ENCODE data around the gene ZNF778. TPM values are rescaled to one million over a fixed set of nuclear protein-coding genes. Genes with fewer than 3 reads are reported as not detected.

Gene ZNF778
- total and polyA plus RNA-seq, 10 of the 15 experiments (the other 5 are each of a cell fraction or from before 2014, with no cell fraction given) = 0.20 to 9.7 (median 4.1) TPM

DNA sequence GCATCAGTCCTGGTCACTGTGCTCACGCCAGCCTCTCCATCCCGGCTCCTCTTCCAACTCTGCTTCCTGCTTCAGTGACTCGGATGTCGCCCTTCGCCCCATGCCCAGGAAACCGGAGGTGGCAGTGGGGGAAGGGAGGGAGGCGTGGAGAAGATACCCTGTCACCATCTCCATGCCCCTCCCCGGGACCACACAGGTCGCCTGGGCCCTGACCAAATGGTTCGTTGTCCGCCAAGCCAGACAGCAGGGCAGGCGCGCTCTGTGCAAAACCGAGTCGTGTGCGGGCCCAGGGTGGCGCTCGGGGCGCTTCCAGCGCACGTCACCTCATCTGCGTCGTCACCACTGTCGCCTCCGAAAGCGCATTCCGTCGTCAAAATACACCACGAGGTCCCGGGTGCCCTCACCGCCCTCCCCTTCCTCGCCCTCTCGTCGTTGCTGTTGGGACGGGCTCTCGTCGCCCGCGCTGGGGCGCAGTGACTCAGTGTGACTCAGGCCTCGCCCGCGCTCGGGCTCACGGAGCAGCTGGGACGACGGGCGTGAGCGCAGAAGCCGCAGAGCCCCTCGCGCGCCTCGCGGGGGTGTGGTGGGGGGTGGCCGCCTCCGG, 39.2 kb downstream of the ZNF778 start:
- 68% methylated on average over 42 of the region's 57 CpGs for WGBS (ENCODE audit: insufficient coverage, insufficient replicate concordance, low lambda C conversion rate, missing lambda C conversion rate)
- SMC1A ChIA-PET (ENCODE audit: uncharacterized antibody, unreplicated experiment) = no interaction called here
- FAIRE-seq = no peak
- H3K36me3 ChIP-seq (ENCODE audit: control insufficient read depth in 2 of 2, insufficient read depth in 2 of 2, low read length in 1 of 2) = no peaks in the 10 kb centered on the region
- H3K4me2 ChIP-seq (ENCODE audit: control insufficient read depth, insufficient read depth) = no peak overlapping the region
- H3K27ac ChIP-seq (ENCODE audit: control insufficient read depth, insufficient read depth) = no peak overlapping the region
- no peaks in the 10 kb centered on the region for H4K20me1 ChIP-seq (ENCODE audit: control insufficient read depth, insufficient read depth)
- H3K4me3 ChIP-seq = no peak overlapping the region
- no peak for TF ChIP-seq BRCA1 (IDR thresholded peaks at IDR 0.05; ENCODE audit: low read depth, low read length)
- no peak for TF ChIP-seq NR2F1 (conservative IDR thresholded peaks at IDR 0.05)
- TF ChIP-seq, protein P1, sequence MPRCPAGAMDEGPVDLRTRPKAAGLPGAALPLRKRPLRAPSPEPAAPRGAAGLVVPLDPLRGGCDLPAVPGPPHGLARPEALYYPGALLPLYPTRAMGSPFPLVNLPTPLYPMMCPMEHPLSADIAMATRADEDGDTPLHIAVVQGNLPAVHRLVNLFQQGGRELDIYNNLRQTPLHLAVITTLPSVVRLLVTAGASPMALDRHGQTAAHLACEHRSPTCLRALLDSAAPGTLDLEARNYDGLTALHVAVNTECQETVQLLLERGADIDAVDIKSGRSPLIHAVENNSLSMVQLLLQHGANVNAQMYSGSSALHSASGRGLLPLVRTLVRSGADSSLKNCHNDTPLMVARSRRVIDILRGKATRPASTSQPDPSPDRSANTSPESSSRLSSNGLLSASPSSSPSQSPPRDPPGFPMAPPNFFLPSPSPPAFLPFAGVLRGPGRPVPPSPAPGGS (IDR thresholded peaks at IDR 0.05; ENCODE audit: borderline replicate concordance, insufficient read depth, low read depth, low read length, poor library complexity, severe bottlenecking) = peak; percentile 18
- DNase-seq (ENCODE audit: low read depth, low spot score) = no peak
- no TSS peak for BruUV-seq (replicated peaks)
- CTCF ChIA-PET = no interaction called here
- no peak overlapping the region for H2AFZ ChIP-seq (ENCODE audit: control insufficient read depth, low read depth, low read length)
- POLR2A ChIA-PET = no interaction called here
- intact Hi-C loops (cut with micrococcal nuclease; ENCODE audit: unreplicated experiment) = no loop called here
- RAD21 ChIA-PET (ENCODE audit: unreplicated experiment) = no interaction called here
- no peaks in the 10 kb centered on the region; the same call in 2 of the 3 replicates for H3K9me3 ChIP-seq (replicated peaks; ENCODE audit: control insufficient read depth, insufficient read depth, low read length)
- no peak overlapping the region for H3K9ac ChIP-seq (ENCODE audit: control insufficient read depth, insufficient read depth, low read length)
- no peaks in the 10 kb centered on the region for H3K79me2 ChIP-seq (ENCODE audit: control insufficient read depth, insufficient read depth, low read length)
- H3K4me1 ChIP-seq (ENCODE audit: control insufficient read depth, insufficient read depth, low read length) = no peaks in the 10 kb centered on the region
- in situ Hi-C loops (cut with MboI) = no loop called here
- ATAC-seq = no peak
- no peaks in the 10 kb centered on the region; a peak in 2 of 4 replicates for H3K27me3 ChIP-seq (replicated peaks in 1 of 2; ENCODE audit: control insufficient read depth in 2 of 2, insufficient read depth in 2 of 2, low read length in 1 of 2)

GRCh38 chr16:89257281-89257731, 39.8 kb downstream of the ZNF778 start:
- H3K36me3 ChIP-seq (ENCODE audit: control insufficient read depth in 2 of 2, insufficient read depth in 2 of 2, low read length in 1 of 2) = no peaks in the 10 kb centered on the region
- no peaks in the 10 kb centered on the region for H4K20me1 ChIP-seq (ENCODE audit: control insufficient read depth, insufficient read depth)
- H3K9ac ChIP-seq (ENCODE audit: control insufficient read depth, insufficient read depth, low read length) = no peak overlapping the region
- no peaks in the 10 kb centered on the region for H3K4me1 ChIP-seq (ENCODE audit: control insufficient read depth, insufficient read depth, low read length)
- intact Hi-C loops (cut with micrococcal nuclease; ENCODE audit: unreplicated experiment) = no loop called here
- FAIRE-seq = no peak
- no peak overlapping the region for H3K4me2 ChIP-seq (ENCODE audit: control insufficient read depth, insufficient read depth)
- 87% methylated on average over 24 of the region's 44 CpGs for WGBS (ENCODE audit: insufficient coverage, insufficient replicate concordance, low lambda C conversion rate, missing lambda C conversion rate)
- no peaks in the 10 kb centered on the region for H3K79me2 ChIP-seq (ENCODE audit: control insufficient read depth, insufficient read depth, low read length)
- H3K4me3 ChIP-seq = no peak overlapping the region
- RAD21 ChIA-PET (ENCODE audit: unreplicated experiment) = no interaction called here
- H3K9me3 ChIP-seq (replicated peaks; ENCODE audit: control insufficient read depth, insufficient read depth, low read length) = no peaks in the 10 kb centered on the region; the same call in 2 of the 3 replicates
- no peak overlapping the region for H3K27ac ChIP-seq (ENCODE audit: control insufficient read depth, insufficient read depth)
- no peaks in the 10 kb centered on the region; a peak in 2 of 4 replicates for H3K27me3 ChIP-seq (replicated peaks in 1 of 2; ENCODE audit: control insufficient read depth in 2 of 2, insufficient read depth in 2 of 2, low read length in 1 of 2)
- POLR2A ChIA-PET = no interaction called here
- CTCF ChIA-PET = no interaction called here
- peak; percentile 28; the same call in 1 of the 3 replicates for ATAC-seq
- BruUV-seq (replicated peaks) = no TSS peak
- SMC1A ChIA-PET (ENCODE audit: uncharacterized antibody, unreplicated experiment) = no interaction called here
- no peak overlapping the region for H2AFZ ChIP-seq (ENCODE audit: control insufficient read depth, low read depth, low read length)
- no peak for DNase-seq (ENCODE audit: low read depth, low spot score)
- in situ Hi-C loops (cut with MboI) = no loop called here
- TF ChIP-seq, protein P2, sequence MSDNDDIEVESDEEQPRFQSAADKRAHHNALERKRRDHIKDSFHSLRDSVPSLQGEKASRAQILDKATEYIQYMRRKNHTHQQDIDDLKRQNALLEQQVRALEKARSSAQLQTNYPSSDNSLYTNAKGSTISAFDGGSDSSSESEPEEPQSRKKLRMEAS (IDR thresholded peaks at IDR 0.05; ENCODE audit: low read depth, low read length) = no peak
- TF ChIP-seq ATF3 (IDR thresholded peaks at IDR 0.05; ENCODE audit: borderline replicate concordance, extremely low read depth, low read depth, low read length) (no peak), JUND (IDR thresholded peaks at IDR 0.05; ENCODE audit: low read depth, low read length) (no peak), NR2C2 (IDR thresholded peaks at IDR 0.05; ENCODE audit: borderline replicate concordance, control insufficient read depth, insufficient read length, low read depth) (no peak), HCFC1 (IDR thresholded peaks at IDR 0.05; ENCODE audit: low read length) (no peak), GABPA (IDR thresholded peaks at IDR 0.05; ENCODE audit: low read depth) (no peak), FOXK2 (IDR thresholded peaks at IDR 0.05) (no peak), NBN (IDR thresholded peaks at IDR 0.05) (no peak), CBFB (IDR thresholded peaks at IDR 0.05; ENCODE audit: low read depth) (no peak), SIX5 (IDR thresholded peaks at IDR 0.05; ENCODE audit: low read depth, low read length, severe bottlenecking) (no peak)
- TF ChIP-seq, protein P3, sequence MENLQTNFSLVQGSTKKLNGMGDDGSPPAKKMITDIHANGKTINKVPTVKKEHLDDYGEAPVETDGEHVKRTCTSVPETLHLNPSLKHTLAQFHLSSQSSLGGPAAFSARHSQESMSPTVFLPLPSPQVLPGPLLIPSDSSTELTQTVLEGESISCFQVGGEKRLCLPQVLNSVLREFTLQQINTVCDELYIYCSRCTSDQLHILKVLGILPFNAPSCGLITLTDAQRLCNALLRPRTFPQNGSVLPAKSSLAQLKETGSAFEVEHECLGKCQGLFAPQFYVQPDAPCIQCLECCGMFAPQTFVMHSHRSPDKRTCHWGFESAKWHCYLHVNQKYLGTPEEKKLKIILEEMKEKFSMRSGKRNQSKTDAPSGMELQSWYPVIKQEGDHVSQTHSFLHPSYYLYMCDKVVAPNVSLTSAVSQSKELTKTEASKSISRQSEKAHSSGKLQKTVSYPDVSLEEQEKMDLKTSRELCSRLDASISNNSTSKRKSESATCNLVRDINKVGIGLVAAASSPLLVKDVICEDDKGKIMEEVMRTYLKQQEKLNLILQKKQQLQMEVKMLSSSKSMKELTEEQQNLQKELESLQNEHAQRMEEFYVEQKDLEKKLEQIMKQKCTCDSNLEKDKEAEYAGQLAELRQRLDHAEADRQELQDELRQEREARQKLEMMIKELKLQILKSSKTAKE (IDR thresholded peaks at IDR 0.05; ENCODE audit: low read depth, poor library complexity, severe bottlenecking) = no peak

Measured in GM12878 (cell line).